ENCODE measurements around the gene FAM83C. TPM values are rescaled to one million over a fixed set of nuclear protein-coding genes. Genes with fewer than 3 reads are reported as not detected.

The FAM83C gene
- total RNA-seq, 1 experiment from 2014 or later, result not detected

DNA sequence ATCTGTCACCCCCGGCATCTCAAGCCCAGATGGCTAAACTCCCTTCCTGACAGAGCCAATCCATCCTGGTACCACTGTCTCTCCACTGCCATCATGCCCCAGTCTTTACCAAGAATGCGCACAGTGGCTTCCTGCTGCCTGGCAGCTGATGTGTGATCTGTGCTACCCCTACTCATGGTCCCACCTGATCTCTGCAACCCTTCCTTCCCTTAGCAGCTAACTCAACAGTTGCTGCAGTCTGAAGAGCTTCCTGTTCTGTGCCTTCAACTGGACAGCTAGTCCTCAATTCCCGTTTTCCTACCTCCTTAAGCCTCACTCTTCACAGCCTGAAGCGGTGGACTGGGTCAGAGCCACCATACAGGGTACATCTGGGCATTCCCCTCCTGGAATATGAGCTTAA lies 7.6 kb upstream of the FAM83C start:
- no peaks in the 10 kb centered on the region for H3K36me3 Mint-ChIP-seq
- ATAC-seq (no peak), DNase-seq (ENCODE audit: low spot score) (no peak)
- peaks cover 14% of the 10 kb centered on the region for H3K4me1 Mint-ChIP-seq
- TF ChIP-seq ZBTB21 (CRISPR knock-in tag; IDR thresholded peaks at IDR 0.05; ENCODE audit: borderline replicate concordance), result no peak
- TF ChIP-seq ZNF396 (CRISPR knock-in tag; IDR thresholded peaks at IDR 0.05; ENCODE audit: borderline replicate concordance), result no peak
- TF ChIP-seq RELA (CRISPR knock-in tag; IDR thresholded peaks at IDR 0.05; ENCODE audit: borderline replicate concordance), result no peak
- no peak for TF ChIP-seq AR (CRISPR knock-in tag; IDR thresholded peaks at IDR 0.05)
- no peak for TF ChIP-seq FOXP4 (CRISPR knock-in tag; IDR thresholded peaks at IDR 0.05)
- TF ChIP-seq, protein P1, sequence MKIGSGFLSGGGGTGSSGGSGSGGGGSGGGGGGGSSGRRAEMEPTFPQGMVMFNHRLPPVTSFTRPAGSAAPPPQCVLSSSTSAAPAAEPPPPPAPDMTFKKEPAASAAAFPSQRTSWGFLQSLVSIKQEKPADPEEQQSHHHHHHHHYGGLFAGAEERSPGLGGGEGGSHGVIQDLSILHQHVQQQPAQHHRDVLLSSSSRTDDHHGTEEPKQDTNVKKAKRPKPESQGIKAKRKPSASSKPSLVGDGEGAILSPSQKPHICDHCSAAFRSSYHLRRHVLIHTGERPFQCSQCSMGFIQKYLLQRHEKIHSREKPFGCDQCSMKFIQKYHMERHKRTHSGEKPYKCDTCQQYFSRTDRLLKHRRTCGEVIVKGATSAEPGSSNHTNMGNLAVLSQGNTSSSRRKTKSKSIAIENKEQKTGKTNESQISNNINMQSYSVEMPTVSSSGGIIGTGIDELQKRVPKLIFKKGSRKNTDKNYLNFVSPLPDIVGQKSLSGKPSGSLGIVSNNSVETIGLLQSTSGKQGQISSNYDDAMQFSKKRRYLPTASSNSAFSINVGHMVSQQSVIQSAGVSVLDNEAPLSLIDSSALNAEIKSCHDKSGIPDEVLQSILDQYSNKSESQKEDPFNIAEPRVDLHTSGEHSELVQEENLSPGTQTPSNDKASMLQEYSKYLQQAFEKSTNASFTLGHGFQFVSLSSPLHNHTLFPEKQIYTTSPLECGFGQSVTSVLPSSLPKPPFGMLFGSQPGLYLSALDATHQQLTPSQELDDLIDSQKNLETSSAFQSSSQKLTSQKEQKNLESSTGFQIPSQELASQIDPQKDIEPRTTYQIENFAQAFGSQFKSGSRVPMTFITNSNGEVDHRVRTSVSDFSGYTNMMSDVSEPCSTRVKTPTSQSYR (CRISPR knock-in tag; IDR thresholded peaks at IDR 0.05), result no peak
- TF ChIP-seq PRRX2 (CRISPR knock-in tag; IDR thresholded peaks at IDR 0.05), result no peak
- no peak for TF ChIP-seq ZMAT4 (CRISPR knock-in tag; IDR thresholded peaks at IDR 0.05)
- TF ChIP-seq ZNF512 (CRISPR knock-in tag; IDR thresholded peaks at IDR 0.05; ENCODE audit: borderline replicate concordance), result no peak
- TF ChIP-seq ESRRA (CRISPR knock-in tag; IDR thresholded peaks at IDR 0.05; ENCODE audit: borderline replicate concordance), result no peak
- no peak for TF ChIP-seq ERG (CRISPR knock-in tag; IDR thresholded peaks at IDR 0.05)
- TF ChIP-seq, protein P2, sequence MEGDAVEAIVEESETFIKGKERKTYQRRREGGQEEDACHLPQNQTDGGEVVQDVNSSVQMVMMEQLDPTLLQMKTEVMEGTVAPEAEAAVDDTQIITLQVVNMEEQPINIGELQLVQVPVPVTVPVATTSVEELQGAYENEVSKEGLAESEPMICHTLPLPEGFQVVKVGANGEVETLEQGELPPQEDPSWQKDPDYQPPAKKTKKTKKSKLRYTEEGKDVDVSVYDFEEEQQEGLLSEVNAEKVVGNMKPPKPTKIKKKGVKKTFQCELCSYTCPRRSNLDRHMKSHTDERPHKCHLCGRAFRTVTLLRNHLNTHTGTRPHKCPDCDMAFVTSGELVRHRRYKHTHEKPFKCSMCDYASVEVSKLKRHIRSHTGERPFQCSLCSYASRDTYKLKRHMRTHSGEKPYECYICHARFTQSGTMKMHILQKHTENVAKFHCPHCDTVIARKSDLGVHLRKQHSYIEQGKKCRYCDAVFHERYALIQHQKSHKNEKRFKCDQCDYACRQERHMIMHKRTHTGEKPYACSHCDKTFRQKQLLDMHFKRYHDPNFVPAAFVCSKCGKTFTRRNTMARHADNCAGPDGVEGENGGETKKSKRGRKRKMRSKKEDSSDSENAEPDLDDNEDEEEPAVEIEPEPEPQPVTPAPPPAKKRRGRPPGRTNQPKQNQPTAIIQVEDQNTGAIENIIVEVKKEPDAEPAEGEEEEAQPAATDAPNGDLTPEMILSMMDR (IDR thresholded peaks at IDR 0.05), result no peak
- TF ChIP-seq NFATC4 (CRISPR knock-in tag; IDR thresholded peaks at IDR 0.05), result no peak
- TF ChIP-seq ZBTB43 (CRISPR knock-in tag; IDR thresholded peaks at IDR 0.05), result no peak
- TF ChIP-seq RORB (CRISPR knock-in tag; IDR thresholded peaks at IDR 0.05), result no peak
- TF ChIP-seq, protein P3, sequence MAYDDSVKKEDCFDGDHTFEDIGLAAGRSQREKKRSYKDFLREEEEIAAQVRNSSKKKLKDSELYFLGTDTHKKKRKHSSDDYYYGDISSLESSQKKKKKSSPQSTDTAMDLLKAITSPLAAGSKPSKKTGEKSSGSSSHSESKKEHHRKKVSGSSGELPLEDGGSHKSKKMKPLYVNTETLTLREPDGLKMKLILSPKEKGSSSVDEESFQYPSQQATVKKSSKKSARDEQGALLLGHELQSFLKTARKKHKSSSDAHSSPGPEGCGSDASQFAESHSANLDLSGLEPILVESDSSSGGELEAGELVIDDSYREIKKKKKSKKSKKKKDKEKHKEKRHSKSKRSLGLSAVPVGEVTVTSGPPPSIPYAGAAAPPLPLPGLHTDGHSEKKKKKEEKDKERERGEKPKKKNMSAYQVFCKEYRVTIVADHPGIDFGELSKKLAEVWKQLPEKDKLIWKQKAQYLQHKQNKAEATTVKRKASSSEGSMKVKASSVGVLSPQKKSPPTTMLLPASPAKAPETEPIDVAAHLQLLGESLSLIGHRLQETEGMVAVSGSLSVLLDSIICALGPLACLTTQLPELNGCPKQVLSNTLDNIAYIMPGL (CRISPR knock-in tag; IDR thresholded peaks at IDR 0.05), result no peak
- no peak for TF ChIP-seq USF2 (CRISPR knock-in tag; IDR thresholded peaks at IDR 0.05)
- no peak overlapping the region for H3K27ac Mint-ChIP-seq
- H3K27me3 Mint-ChIP-seq (ENCODE audit: low read depth), result peaks cover 4% of the 10 kb centered on the region; the same call in 1 of the 2 replicates
- H3K9me3 Mint-ChIP-seq, result no peaks in the 10 kb centered on the region
- ChIA-PET CTCF (interaction anchor here (4.6 kb wide), 1 partner anchor 30 kb away, joined by 25 read pairs; no protein-coding TSS in a partner anchor), POLR2A (no interaction called here)
- no peak overlapping the region for H3K4me3 Mint-ChIP-seq
